Islet of Langerhans (tissue), 1 donor: ENCODE data around the gene SF3B3.
"Not testable (repeated sequence)": the region's sequence is repeated elsewhere in the genome, so short reads cannot be mapped to it uniquely, and the experiment has no call there.

Experiments used
- FAIRE-seq: peaks from one replicate; lab custom pipeline; 2011; peaks lifted over from hg19 to GRCh38; lab: Jason Lieb, UNC

SF3B3 gene

DNA sequence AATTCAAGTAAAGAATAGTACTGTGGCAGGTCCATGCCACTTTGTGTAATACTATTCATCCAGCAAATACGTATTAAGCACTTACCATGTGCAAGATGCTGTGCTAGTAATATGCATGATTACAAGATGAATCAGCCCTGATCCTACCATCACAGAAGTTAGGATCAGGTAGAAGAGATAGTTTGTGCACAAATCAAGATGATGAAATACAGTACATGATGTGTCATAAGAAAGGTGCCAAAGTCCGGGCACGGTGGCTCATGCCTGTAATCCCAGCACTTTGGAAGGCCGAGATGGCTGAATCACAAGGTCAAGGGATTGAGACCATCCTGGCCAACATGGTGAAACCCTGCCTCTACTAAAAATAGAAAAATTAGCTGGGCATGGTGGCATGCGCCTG is 11.2 kb upstream of the SF3B3 start:
- no peak for FAIRE-seq

- FAIRE-seq = no peak
These were observed 2.9 kb upstream of the SF3B3 start for GRCh38 chr16:70520612-70521297.

DNA sequence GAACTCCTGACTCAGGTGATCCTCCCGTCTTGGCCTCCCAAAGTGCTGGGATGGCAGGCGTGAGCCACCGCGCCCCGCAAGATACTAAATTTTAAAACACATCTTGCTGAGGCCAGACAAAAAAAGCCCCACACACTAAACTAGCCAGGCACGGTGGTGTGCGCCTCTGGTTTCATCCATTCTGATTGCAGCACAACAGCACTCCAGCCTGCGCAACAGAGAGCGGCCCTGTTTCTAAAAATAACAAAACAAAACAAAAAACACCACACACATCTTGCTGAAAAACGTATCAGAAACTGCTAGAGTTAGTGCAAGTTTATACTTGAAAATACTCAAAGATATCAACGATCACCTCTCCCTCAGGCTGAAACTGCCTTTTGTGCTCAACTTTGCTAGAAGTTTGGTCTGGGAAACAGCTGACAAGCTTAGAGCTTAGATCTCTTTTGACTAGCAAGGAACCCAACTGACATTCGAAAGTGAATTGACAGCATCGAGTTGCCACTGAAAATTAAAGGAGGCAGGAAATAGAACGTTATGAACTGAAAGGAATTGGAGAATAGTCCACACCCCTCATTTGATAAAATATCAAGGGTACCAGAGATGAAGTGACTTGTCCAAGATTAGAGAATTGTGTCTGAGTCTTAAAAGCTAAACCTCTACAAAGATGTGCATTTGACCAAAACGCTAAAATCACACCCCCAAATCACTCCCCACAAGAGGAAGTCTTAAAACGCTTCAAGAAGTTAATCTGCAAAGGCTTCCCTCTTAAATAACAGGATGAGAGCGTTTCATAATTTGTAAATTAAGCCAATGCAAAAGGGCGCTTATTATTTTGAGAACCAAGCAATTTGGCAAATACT is 1.2 kb upstream of the SF3B3 start:
- FAIRE-seq = no peak

- peak; percentile 82 for FAIRE-seq
These were observed 407 bp upstream of the SF3B3 start, which contains the start of gene COG4 for GRCh38 chr16:70523076-70523742. COG4 (minus strand) TSS chr16:70523554; CDS start chr16:70523543, 11 bp downstream.

GRCh38 chr16:70524399-70524825 is 796 bp downstream of the SF3B3 start:
- FAIRE-seq = not testable (repeated sequence)

DNA sequence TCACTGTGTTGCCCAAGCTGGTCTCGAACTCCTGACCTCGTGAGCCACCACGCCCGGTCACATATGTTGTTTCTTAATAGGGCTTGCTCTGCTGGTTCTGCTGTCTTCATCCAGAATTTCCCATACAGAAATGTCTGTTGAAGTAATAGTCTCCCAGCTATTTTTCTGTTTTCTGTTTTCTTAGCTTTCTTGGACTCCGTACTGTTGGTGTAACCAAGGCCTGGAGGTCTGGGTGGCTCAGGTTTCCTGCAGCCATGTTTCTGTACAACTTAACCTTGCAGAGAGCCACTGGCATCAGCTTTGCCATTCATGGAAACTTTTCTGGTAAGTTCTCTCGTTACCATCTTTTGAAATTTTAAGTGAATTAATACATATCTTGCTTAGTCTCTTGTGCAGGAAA is 2.8 kb downstream of the SF3B3 start:
- no peak for FAIRE-seq

- FAIRE-seq = no peak
These were observed 3.8 kb downstream of the SF3B3 start for GRCh38 chr16:70527315-70527996.

DNA sequence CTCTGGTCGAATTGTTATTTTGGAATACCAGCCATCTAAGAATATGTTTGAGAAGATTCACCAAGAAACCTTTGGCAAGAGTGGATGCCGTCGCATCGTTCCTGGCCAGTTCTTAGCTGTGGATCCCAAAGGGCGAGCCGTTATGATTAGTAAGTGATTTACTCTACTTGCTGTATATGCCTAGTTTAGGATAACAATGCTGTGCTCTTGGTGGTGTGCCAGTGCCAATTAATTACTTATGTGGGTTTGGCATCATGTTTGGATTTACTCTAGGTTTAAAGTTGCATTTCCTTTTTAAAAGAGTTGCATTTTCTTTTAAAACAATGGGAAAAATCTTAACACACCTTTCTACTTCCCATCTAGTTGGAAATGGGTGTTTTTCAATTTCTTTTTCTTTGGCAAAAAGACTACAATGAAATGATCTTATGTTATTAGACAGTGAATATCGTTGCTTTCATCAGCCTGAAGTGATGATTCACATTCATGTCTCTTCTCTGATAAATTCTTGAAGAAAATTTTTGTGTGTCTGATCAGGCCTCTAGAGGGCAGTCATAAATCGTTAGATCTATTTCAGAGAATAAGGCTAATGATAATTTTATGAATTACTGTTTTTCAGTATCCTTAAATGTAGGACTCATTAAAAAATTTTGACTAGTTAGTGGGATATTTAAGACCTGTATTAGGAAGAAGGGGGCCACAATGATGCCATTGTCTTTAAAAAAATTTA is 5.6 kb downstream of the SF3B3 start:
- FAIRE-seq = peak; percentile 82

DNA sequence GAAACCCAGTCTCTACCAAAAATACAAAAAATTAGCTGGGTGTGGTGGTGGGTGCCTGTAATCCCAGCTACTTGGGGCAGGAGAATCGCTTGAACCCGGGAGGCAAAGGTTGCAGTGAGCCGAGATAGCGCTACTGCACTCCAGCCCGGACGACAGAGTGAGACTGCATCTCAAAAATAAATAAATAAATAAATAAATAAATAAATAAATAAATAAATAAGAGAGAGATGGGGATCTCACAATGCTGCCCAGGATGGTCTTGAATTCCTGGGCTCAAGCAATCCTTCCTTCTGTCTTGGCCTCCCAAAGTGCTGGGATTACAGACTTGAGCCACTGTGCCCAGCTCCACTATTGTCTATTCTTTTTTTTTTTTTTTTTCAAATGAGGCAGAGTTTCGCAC is 6.3 kb downstream of the SF3B3 start:
- FAIRE-seq = not testable (repeated sequence)

DNA sequence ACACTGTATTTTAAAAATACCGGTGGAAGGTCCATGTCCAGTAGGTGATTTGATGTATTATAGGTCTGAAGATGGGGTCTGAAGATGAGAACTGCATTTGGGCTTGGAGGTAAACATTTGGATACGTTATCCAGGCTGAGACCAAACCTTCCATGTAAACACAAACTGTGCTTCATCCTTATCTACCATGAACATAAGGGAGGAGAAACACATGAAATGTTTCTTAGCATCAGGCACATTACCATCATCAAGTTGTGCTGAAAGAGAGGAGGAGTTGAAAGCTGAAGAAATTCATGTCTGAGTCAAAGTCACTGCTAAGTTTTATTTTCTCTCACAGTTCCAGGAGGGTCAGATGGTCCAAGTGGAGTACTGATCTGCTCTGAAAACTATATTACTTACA is 11.4 kb downstream of the SF3B3 start:
- FAIRE-seq = no peak

GRCh38 chr16:70540994-70541393 is 17.4 kb downstream of the SF3B3 start:
- no peak for FAIRE-seq

DNA sequence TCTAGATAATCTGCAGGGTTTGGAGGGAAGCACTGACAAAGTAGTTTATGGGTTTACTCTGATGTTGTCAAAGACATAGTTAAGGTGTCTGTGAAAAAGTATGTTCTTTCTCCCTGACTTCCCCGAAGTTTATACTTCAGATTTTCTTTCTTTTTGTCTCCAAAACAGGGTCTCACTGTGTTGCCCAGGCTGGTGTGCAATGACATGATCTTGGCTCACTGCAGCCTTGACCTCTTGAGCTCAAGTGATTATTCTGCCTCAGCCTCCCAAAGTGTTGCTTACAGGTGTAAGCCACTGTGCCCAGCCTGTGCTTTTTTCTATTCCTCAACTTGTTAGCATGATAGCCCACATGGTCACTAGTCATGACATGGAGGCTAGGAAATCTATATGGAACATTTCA is 20.9 kb downstream of the SF3B3 start:
- no peak for FAIRE-seq

DNA sequence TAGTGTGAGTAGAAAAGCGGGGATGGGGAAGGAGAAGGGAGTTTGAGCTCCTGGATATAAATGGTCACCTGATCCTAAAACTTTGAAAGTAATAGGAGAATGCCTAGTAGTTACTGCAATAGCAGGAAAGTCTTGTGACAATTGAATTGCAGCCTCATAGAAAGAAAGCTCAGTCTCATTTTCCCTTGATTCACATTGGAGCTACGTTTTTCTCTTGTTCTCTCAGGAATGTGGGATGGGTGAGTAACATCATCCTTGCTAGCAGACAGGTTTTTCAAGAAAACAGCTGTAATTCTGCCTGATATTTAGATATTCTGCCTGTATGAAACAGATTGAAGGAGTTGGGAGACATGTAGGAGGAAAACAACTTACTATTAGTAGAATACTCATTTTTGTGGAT is 25.3 kb downstream of the SF3B3 start:
- FAIRE-seq = no peak

- FAIRE-seq = no peak
These were observed 26.5 kb downstream of the SF3B3 start for GRCh38 chr16:70550082-70550481.

DNA sequence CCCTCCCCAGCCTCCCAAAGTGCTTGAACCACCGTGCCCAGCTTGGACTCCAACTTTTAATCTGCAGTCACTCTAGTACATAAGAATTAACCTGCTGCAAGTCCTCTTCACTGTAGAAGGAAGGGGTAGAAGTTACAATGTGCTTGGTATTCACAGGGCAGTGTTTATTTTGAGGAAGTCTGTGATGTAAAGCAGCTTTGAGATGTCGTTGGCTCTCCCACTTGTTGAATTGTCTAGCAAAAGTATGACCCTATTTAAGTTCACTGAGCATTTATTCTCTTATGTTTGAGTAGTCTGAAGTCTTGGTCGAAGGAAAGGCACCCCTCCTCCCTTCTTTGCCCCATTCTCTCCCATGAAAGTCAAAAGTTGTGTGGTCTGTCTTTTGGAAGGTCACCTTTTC is 28.2 kb downstream of the SF3B3 start:
- FAIRE-seq = no peak

GRCh38 chr16:70552675-70553074 is 29.1 kb downstream of the SF3B3 start:
- FAIRE-seq = no peak

GRCh38 chr16:70553645-70554044 is 30.0 kb downstream of the SF3B3 start:
- FAIRE-seq = no peak

DNA sequence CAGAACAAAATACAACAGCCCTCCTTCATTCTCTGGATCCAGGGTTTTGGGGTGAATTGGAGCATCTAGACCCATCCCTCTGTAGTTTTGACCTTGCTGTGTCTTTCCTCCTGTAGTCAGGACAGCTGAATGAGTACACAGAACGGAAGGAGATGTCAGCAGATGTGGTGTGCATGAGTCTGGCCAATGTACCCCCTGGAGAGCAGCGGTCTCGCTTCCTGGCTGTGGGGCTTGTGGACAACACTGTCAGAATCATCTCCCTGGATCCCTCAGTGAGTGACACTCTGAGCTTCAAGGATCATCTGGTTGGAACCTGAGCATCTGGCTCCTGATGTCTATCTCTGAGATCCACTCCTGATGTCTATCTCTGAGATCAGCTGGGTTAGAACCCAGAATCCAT is 32.4 kb downstream of the SF3B3 start:
- FAIRE-seq = no peak

DNA sequence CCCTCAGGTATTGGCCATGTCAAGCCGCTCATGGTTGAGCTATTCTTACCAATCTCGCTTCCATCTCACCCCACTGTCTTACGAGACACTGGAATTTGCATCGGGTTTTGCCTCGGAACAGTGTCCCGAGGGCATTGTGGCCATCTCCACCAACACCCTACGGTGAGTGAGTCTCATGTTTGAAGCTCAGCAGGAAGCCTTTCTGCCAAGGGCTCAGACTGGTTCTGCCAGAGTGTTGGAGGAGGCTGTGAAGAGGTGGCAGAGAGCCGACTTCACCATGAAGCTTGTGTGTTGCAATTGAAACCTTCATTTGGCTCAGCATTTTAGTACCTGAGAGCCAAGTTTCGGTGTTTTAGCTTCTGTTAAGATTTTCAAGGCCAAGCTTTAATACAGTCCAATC is 38.0 kb downstream of the SF3B3 start:
- FAIRE-seq = no peak

- no peak for FAIRE-seq
These were observed 40.0 kb downstream of the SF3B3 start for GRCh38 chr16:70563636-70564035.

GRCh38 chr16:70565053-70565452 is 41.4 kb downstream of the SF3B3 start:
- FAIRE-seq = no peak
